NCI-H1092 (cell line): ENCODE results near the gene SGSH.
"Not testable (repeated sequence)": the region's sequence is repeated elsewhere in the genome, so short reads cannot be mapped to it uniquely, and the experiment has no call there.

Experiments used
- DNase-seq: peaks from one replicate; lab custom pipeline; 2025; lab: John Stamatoyannopoulos, UW

The SGSH gene

GRCh38 chr17:80210348-80211108 lies 9.6 kb downstream of the SGSH start:
- DNase-seq, result no peak

DNA sequence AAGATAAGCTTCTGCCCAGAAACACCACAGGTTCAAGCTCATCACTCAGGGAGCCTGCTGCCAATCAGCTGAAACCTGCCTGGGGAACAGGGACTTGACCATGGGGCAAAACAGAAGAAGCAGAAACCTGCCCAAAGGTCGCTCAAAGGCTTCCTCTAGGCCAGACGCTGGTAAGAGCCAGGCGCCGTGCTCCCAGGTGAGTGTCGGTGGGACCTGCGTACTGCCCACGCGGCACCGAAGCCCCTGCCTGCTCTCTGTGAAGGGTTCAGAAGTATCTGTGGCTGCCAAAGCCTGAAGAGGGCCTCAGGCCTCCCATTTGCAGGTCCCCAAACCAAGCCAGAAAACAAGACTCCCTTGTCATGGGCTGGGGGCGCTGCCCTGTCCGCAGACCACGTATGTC lies 10.4 kb downstream of the SGSH start:
- no peak for DNase-seq

GRCh38 chr17:80208050-80208449 lies 12.1 kb downstream of the SGSH start:
- no peak for DNase-seq

DNA sequence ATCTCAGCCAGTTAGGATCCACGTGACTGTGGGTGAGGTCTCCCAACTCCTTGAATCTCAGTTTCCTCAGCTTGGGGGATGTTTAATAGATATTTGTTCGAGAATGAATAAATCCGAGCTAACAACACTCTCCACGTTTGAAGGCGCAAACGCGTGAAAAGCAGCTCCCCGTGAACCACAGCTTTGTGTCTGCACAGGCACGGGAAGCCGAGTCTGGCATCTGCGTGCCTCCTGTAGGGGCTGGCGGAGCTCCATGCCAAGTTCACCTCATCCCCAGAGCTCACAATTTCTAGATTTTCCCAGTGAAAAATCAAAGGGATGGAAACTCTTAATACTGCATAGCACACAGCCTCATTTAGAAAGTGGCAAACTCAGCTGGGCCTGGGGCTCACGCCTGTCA lies 14.3 kb downstream of the SGSH start:
- no peak for DNase-seq

- no peak for DNase-seq
Measured at GRCh38 chr17:80204626-80205468, 15.3 kb downstream of the SGSH start.

DNA sequence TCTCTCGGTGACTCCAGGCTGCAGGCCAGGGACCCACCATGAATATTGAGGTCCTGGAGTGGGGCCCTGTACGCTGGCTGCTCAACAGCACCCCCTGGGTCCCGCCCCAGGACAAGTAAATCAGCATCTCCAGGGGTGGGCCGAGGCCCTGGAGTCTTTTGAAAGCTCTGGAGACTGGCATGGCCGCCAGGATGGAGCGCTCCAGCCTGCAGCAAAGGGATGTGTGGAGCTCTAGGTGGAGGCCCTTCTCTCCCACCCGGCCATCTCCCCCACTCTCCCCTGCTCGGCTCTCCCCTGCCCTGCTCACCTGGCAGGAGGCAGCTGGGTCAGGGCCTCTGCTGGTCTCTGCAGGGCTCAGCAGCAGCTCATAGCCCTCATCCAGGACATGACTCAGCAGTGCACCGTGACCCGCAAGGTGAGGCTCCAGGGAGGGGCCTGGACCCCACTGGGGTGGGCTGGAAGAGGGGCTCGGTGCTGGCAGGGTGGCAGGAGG lies 16.6 kb downstream of the SGSH start:
- no peak for DNase-seq

- DNase-seq, result no peak
Measured at GRCh38 chr17:80202197-80202596, 17.9 kb downstream of the SGSH start.

GRCh38 chr17:80201446-80201845 lies 18.7 kb downstream of the SGSH start:
- no peak for DNase-seq

DNA sequence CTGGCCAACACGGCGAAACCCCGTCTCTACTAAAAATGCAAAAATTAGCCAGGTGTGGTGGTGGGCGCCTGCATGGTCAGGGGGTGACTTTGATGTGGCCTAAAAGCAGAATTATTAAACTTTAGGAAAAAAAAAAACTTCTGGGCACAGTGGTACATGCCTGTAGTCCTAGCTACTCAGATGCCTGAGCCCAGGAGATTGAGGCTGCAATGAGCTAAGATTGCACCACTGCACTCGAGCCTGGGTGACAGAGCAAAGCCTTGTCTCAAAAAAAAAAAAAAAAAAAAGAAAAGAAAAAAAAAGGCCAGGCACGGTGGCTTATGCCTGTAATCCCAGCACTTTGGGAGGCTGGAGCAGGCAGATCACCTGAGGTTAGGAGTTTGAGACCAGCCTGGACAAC lies 20.8 kb downstream of the SGSH start:
- DNase-seq, result not testable (repeated sequence)

GRCh38 chr17:80198144-80198661 lies 21.9 kb downstream of the SGSH start:
- DNase-seq, result no peak

DNA sequence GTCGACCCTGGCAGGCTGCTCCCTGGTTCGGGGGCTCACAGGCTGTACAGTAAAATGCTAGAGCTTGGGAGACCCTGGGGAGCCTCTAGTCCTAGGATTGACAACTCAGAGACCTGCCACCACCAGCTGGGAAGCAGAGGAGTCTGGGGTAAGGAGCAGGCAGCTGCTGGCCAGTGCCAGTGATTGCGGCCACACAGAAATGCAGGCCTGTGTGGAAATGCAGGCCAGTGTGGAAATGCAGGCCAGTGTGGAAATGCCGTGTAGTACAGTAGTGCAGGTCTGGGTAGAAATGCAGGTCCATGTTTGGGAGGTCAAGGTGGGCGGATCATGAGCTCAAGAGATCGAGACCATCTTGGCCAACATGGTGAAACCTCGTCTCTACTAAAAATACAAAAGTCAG lies 23.5 kb downstream of the SGSH start:
- DNase-seq, result no peak

DNA sequence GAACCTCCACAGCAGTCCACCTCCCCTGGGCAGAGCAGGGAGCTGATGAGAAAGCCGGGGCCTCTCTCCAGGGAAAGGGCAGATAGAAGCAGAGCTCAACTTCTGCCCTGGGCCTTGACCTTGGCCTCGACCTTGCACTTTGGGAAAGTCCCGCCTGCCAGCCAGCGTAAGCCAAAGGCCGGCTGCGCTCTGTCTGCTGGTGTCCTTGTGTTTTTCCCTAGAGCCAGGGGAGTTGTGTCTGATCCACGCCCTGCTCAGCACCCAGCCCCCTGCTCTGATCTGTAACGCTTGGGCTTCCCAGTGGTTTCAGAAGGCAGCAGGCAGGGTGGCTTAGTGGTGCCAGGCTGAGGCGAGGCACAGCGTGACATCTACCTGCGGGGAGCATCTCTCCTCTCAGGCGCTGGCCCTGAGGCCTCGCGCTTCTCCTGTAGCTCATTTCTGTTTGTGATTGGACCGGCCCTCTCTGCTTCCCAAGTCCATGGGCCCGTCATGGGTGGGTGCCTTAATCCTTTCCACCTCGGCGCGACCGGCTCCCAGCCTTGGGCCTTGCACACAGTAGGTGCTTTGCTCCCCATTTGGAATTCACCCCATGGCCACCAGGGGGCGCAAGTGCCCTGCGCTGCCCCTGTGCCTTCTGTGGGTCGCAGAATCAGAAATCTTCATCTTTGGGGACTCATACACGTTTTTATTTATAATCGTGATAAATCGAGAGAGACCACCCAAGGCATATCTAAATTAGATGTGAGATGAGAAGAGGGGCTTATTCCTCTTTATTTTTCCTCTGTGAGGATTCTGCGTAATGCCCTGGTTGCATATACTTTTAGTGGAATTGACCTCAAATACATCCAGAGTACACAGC lies 24.2 kb downstream of the SGSH start:
- DNase-seq, result no peak

DNA sequence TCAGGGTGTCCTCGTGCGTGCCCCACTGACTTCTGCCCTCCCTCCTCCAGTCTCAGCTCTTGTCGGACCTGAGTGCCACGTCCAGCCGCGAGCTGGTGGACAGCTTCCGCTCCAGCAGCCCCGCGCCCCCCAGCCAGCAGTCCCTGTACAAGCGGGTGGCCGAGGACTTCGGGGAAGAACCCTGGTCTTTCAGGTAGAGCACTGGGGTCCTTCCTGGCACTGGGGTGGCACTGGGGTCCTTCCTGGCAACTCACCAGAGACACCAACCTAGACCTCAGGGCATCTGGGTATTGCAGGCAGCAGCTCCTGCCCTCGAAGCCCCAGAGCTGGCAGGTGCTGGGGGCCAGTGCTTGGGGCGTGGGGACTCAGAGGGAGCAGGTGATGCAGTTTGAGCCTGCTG lies 25.0 kb downstream of the SGSH start:
- no peak for DNase-seq

DNA sequence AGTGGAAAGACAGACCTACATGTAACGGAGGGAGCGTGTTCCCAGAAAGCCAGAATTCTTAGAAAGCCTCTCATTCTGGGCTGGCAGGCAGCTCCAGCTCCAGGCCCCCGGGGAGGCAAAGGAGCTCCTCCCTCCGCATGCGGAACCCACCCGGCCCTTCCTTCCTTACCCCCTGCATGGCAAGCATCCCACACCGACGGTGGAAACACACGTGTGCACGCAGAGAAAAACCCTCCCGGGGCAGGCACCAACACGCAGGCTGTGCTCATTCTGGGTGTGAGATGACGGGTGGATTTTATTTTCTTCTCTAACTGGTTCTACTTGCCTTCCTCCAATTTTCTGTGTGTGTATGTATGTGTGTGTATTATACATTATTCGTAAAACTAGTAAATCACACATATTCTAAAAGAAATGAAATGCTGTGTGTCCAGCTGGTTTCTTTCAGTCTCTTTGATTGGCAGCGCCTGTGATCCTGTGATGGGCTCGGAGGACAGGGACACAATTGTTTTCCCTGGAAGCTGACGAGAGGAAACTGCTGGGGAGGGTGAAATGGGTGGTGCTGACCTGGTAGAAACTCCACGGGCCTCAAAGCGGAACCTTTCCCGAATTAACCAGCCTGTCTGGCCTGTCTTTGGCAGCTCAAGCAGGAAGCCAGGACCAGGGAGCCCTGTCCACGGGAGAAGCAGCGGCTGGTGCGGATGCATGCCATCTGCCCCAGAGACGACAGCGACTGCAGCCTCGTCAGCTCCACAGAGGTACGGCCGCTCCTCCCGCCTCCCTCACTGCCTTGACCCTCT lies 28.1 kb downstream of the SGSH start:
- no peak for DNase-seq

DNA sequence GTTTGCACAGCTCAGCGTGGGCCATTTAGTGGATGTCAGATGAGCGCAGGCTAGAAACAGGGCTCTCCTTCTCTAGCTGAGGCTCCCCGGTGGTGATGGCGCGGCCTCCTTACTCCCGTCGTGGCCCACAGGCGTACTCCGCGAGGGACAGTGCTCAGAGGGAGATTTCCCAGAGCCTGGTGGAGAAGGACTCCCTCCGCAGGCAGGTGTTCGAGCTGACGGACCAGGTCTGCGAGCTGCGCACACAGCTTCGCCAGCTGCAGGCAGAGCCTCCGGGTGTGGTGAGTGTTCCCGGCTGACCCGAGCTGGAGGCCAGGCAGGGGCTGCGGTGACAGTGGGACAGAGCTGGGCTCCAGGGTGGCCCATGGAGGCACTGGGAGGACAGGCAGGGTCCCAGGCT lies 28.9 kb downstream of the SGSH start:
- DNase-seq, result no peak

DNA sequence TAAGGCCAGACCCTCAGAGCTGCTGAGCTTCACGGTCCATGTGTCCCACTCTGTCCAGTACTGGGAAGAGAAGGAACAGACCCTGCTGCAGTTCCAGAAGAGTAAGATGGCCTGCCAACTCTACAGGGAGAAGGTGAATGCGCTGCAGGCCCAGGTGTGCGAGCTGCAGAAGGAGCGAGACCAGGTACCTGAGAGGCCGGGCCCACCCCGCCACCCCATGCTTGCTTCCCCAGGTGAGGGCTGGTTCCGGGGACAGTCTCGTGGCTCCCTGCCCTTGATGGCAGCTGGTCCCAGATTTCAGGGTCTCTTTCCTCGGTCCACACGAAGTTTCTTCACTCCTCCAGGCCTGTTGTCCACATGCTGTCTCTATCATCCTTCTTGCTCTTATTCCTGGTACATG lies 29.4 kb downstream of the SGSH start:
- DNase-seq, result no peak

DNA sequence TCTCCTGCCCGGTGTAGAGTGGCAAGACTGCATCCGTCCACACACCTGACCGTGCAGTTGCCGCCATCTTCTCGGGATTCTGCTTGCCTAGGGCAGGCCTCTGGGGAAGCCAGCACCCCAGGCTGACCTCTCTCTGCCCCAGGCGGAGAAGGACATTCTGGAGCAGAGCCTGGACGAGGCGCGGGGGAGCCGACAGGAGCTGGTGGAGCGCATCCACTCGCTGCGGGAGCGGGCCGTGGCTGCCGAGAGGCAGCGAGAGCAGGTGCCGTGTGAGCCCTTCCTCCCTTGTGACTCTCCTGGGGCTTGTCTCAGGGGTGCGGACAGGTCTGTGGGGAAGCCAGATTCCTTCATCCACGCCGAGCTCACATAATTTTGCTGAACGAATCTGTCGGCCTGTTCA lies 30.5 kb downstream of the SGSH start:
- DNase-seq, result no peak

GRCh38 chr17:80187515-80187941 lies 32.6 kb downstream of the SGSH start:
- no peak for DNase-seq

DNA sequence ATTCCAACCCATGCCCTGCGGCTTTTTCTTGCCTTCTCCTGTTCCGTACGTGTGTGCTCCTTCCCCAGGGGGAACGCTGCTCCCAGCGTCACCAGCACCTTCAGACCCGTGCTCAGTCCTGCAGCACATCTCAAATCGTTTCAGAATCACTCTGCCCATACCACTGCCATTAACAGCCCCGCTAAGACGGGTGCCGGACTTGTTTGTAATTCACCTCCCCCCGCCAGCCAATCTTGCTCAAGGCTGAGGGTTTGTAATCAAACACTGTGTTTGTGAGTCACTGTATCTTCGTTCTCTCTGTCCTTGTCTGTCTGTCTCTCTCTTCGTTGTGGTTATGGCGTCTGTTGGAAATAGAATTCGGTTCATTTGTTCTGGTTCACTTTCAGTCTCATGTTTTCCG lies 33.0 kb downstream of the SGSH start:
- DNase-seq, result no peak

DNA sequence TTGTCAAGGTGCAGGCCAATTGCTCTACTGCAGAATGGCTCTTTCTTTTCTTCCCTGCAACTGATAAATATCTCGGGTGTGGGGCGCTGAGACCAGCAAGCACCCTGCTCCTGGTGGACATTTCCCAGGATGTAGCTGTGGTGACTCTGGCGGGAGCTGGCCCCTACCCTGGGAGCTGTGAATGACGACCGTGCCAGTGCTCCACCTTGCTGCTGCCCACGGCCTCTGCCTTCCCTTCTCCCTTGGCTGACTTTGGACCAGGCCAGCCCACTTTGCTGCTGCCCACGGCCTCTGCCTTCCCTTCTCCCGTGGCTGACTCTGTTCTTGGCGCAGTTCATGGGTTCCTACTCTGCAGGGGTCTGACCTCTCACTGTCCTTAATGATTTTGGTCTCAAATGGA lies 34.2 kb downstream of the SGSH start:
- no peak for DNase-seq

GRCh38 chr17:80184423-80184714 lies 35.8 kb downstream of the SGSH start:
- no peak for DNase-seq
